ENCODE results near the gene GNB1.
"Not testable (repeated sequence)": the region's sequence is repeated elsewhere in the genome, so short reads cannot be mapped to it uniquely, and the experiment has no call there.

DNA sequence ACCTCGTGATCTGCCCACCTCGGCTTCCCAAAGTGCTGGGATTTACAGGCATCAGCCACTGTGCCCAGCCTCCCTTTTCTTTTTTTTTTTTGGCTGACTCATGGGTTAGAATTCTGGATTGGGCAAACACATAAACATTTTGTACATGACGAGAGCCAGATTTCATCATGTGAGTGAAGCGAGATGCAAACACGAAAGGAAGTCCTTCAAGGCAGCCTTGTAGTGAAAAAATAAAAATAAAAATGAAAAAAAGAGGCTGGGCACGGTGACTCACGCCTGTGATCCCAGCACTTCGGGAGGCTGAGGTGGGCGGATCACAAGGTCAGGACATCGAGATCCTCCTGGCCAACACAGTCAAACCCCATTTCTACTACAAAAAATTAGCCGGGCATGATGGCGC, 149.9 kb downstream of the GNB1 start:
- TF ChIP-seq, protein P1, sequence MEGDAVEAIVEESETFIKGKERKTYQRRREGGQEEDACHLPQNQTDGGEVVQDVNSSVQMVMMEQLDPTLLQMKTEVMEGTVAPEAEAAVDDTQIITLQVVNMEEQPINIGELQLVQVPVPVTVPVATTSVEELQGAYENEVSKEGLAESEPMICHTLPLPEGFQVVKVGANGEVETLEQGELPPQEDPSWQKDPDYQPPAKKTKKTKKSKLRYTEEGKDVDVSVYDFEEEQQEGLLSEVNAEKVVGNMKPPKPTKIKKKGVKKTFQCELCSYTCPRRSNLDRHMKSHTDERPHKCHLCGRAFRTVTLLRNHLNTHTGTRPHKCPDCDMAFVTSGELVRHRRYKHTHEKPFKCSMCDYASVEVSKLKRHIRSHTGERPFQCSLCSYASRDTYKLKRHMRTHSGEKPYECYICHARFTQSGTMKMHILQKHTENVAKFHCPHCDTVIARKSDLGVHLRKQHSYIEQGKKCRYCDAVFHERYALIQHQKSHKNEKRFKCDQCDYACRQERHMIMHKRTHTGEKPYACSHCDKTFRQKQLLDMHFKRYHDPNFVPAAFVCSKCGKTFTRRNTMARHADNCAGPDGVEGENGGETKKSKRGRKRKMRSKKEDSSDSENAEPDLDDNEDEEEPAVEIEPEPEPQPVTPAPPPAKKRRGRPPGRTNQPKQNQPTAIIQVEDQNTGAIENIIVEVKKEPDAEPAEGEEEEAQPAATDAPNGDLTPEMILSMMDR (IDR thresholded peaks at IDR 0.05), result not testable (repeated sequence)
- not testable (repeated sequence) for TF ChIP-seq POLR2A (IDR thresholded peaks at IDR 0.05)
